ENCODE data around the gene REEP2. TPM values are rescaled to one million over a fixed set of nuclear protein-coding genes. Genes with fewer than 3 reads are reported as not detected.

Gene REEP2
- total RNA-seq, 1 donor from 2014 or later = 0.80 TPM

GRCh38 chr5:138463419-138464007 lies 24.7 kb downstream of the REEP2 start:
- Histone ChIP-seq H3K9me3 (no peaks in the 10 kb centered on the region), H3K27ac (peak overlapping the region; percentile 99), H3K4me1 (peaks cover 51% of the 10 kb centered on the region), H3K27me3 (ENCODE audit: low read depth) (no peaks in the 10 kb centered on the region), H3K36me3 (peaks cover 7% of the 10 kb centered on the region), H3K4me3 (peak overlapping the region; percentile 89)
- TF ChIP-seq CTCF (IDR thresholded peaks at IDR 0.05) = no peak
- DNase-seq = peak; percentile 55
- no peak for ATAC-seq
- intact Hi-C loops (cut with DNase I) = no loop called here

- intact Hi-C loops (cut with DNase I) = no loop called here
- peak; percentile 94 for TF ChIP-seq CTCF (IDR thresholded peaks at IDR 0.05)
- no peaks in the 10 kb centered on the region for H3K9me3 ChIP-seq
These were observed 25.1 kb downstream of the REEP2 start for GRCh38 chr5:138464008-138464387.

GRCh38 chr5:138464388-138465260 lies 25.8 kb downstream of the REEP2 start:
- Histone ChIP-seq H3K4me3 (peak overlapping the region; percentile 89), H3K4me1 (peaks cover 40% of the 10 kb centered on the region), H3K27me3 (ENCODE audit: low read depth) (no peaks in the 10 kb centered on the region), H3K9me3 (no peaks in the 10 kb centered on the region), H3K27ac (peak overlapping the region; percentile 99), H3K36me3 (peaks cover 7% of the 10 kb centered on the region)
- ATAC-seq = peak; percentile 87 to 88
- intact Hi-C loops (cut with DNase I) = no loop called here
- DNase-seq = peak; percentile 95
- peak; percentile 45 for TF ChIP-seq CTCF (IDR thresholded peaks at IDR 0.05)

More at GRCh38 chr5:138464008-138464387, 25.1 kb downstream of the REEP2 start:
- Histone ChIP-seq H3K27ac (peak overlapping the region; percentile 99), H3K4me3 (peak overlapping the region; percentile 89), H3K36me3 (peaks cover 7% of the 10 kb centered on the region), H3K27me3 (ENCODE audit: low read depth) (no peaks in the 10 kb centered on the region), H3K4me1 (peaks cover 47% of the 10 kb centered on the region)
- DNase-seq = peak; percentile 96
- ATAC-seq = peak; percentile 82 to 83

GRCh38 chr5:138465261-138466124 lies 26.6 kb downstream of the REEP2 start, which contains the start of gene EGR1:
Gene EGR1, plus strand, starts transcription at chr5:138465479. Its CDS starts 283 bp downstream, at chr5:138465762.
- H3K4me1 ChIP-seq = peaks cover 38% of the 10 kb centered on the region
- peak within 1 kb of the TSS; percentile 99 for H3K27ac ChIP-seq
- TF ChIP-seq CTCF (IDR thresholded peaks at IDR 0.05) = no peak
- DNase-seq (peak; percentile 96), ATAC-seq (peak; percentile 74 to 76)
- H3K36me3 ChIP-seq = peaks cover 7% of the 10 kb centered on the region
- intact Hi-C loops (cut with DNase I) = no loop called here
- no peaks in the 10 kb centered on the region for H3K27me3 ChIP-seq (ENCODE audit: low read depth)
- H3K9me3 ChIP-seq = no peaks in the 10 kb centered on the region
- H3K4me3 ChIP-seq = peak within 1 kb of the TSS; percentile 89

All from lower lobe of right lung (tissue), 2 donors.